Measurements from ENCODE around the gene MVB12B.
A peak's percentile ranks its signal among the peaks of the same experiment; 100 is the strongest.

Gene MVB12B

DNA sequence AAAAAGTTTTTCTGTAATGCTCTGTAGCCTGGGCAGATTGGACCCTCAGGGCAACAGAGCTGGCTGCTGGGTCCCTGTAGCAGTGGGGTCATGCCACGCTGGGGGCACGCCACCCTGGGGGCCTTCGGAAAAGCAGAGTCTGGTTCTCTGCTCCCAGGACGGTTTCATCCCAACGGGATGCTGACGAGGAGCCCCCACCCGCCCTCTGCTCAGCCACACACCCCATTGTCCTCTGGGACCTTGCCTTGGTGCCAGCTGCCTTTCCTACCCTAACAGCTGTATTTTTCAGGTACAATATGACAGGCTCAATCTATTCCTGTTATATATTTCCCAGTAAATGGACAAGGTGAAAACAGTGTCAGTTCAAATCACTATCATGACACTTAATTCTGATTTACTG, 29.0 kb upstream of the MVB12B start:
- Histone ChIP-seq H3K36me3 (ENCODE audit: insufficient read depth, insufficient read length, low read length) (no peaks in the 10 kb centered on the region), H3K4me1 (ENCODE audit: insufficient read depth, insufficient read length) (peaks cover 11% of the 10 kb centered on the region), H3K27me3 (ENCODE audit: insufficient read depth, insufficient read length) (peaks cover 3% of the 10 kb centered on the region), H3K9me3 (ENCODE audit: insufficient read depth, low read length) (no peaks in the 10 kb centered on the region), H3K9ac (ENCODE audit: insufficient read length, low read depth) (no peak overlapping the region), H3K4me3 (ENCODE audit: insufficient read length, low read depth) (no peak overlapping the region)
- no peak for DNase-seq (ENCODE audit: low read depth, low spot score)
- TF ChIP-seq SUZ12 (IDR thresholded peaks at IDR 0.05; ENCODE audit: extremely low read depth, insufficient read depth, insufficient read length), result no peak
- no peak for TF ChIP-seq YY1 (IDR thresholded peaks at IDR 0.05; ENCODE audit: insufficient read depth, insufficient read length)
- no peak for TF ChIP-seq ZNF274 (IDR thresholded peaks at IDR 0.05; ENCODE audit: low read depth, low read length)

DNA sequence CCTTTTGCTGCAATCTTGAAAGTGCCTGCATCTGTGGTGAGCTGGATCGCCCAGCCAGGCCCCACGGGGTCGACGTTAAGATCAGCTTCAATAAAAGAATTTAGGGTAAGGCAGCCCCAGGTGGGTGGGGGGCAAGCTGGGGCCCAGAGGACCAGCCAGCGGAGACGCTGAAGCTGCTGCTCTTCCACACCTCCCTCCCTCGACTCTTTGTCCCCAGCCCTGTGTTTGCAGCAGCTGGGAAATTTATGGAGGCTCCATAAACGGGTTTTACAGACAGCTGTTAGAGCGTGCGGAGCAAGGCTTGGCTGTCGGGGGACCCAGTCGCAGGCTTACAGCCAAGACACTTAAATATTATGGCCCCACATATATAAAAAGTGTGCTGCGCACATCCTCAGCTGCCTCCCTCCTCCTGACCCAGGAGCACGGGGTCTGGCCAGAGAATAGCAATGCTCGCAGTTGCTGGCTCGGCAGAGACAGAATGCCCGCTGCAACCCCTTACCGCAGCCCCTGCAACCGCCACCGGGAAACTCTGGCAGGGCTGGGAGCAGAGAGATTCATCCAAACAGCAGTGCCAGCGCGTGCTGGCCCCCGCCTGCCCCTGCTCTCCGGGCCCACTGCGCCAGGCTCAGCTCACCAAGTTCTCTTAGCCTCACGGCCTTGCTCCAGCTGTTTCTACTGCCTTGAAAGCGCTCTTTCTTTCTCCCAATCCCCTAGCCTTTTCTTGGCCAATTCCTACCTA, 28.4 kb upstream of the MVB12B start:
- no peak for DNase-seq (ENCODE audit: low read depth, low spot score)
- peaks cover 6% of the 10 kb centered on the region for H3K4me1 ChIP-seq (ENCODE audit: insufficient read depth, insufficient read length)
- TF ChIP-seq YY1 (IDR thresholded peaks at IDR 0.05; ENCODE audit: insufficient read depth, insufficient read length), result no peak
- TF ChIP-seq ZNF274 (IDR thresholded peaks at IDR 0.05; ENCODE audit: low read depth, low read length), result no peak
- no peak for TF ChIP-seq SUZ12 (IDR thresholded peaks at IDR 0.05; ENCODE audit: extremely low read depth, insufficient read depth, insufficient read length)
- no peak overlapping the region for H3K9ac ChIP-seq (ENCODE audit: insufficient read length, low read depth)
- H3K27me3 ChIP-seq (ENCODE audit: insufficient read depth, insufficient read length), result peaks cover 3% of the 10 kb centered on the region
- no peaks in the 10 kb centered on the region for H3K9me3 ChIP-seq (ENCODE audit: insufficient read depth, low read length)
- H3K36me3 ChIP-seq (ENCODE audit: insufficient read depth, insufficient read length, low read length), result no peaks in the 10 kb centered on the region
- H3K4me3 ChIP-seq (ENCODE audit: insufficient read length, low read depth), result no peak overlapping the region

DNA sequence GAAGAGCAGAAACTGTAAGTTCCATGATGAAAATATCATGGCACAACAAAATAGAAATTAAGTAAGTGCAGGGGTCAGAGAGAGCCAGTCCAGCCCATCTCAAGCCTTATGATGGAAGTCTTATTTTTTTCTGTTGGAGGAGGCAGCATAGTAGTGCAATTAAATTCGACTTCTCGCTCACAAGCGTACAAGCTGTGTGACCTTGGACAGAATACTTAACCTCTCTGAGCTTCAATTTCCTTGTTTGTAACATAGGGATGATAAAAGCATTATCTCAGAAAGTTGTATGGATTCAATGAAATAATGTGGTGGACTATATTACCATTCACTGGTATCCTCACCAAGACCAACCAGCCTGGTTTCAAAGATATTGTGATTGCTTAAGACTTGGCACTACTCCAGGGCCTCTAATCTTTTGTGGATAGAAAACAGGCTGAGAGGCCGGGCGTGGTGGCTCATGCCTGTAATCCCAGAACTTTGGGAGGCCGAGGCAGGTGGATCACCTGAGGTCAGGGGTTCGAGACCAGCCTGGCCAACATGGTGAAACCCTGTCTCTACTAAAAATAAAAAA, 26.8 kb upstream of the MVB12B start:
- Histone ChIP-seq H3K4me3 (ENCODE audit: insufficient read length, low read depth) (no peak overlapping the region), H3K27me3 (ENCODE audit: insufficient read depth, insufficient read length) (peaks cover 3% of the 10 kb centered on the region), H3K4me1 (ENCODE audit: insufficient read depth, insufficient read length) (peaks cover 4% of the 10 kb centered on the region), H3K9me3 (ENCODE audit: insufficient read depth, low read length) (no peaks in the 10 kb centered on the region), H3K36me3 (ENCODE audit: insufficient read depth, insufficient read length, low read length) (no peaks in the 10 kb centered on the region), H3K9ac (ENCODE audit: insufficient read length, low read depth) (no peak overlapping the region)
- DNase-seq (ENCODE audit: low read depth, low spot score), result no peak
- TF ChIP-seq ZNF274 (IDR thresholded peaks at IDR 0.05; ENCODE audit: low read depth, low read length), result no peak
- TF ChIP-seq YY1 (IDR thresholded peaks at IDR 0.05; ENCODE audit: insufficient read depth, insufficient read length), result no peak
- no peak for TF ChIP-seq SUZ12 (IDR thresholded peaks at IDR 0.05; ENCODE audit: extremely low read depth, insufficient read depth, insufficient read length)

GRCh38 chr9:126301196-126301595, 25.4 kb upstream of the MVB12B start:
- H3K4me1 ChIP-seq (ENCODE audit: insufficient read depth, insufficient read length), result peaks cover under 1% of the 10 kb centered on the region
- H3K9ac ChIP-seq (ENCODE audit: insufficient read length, low read depth), result no peak overlapping the region
- no peaks in the 10 kb centered on the region for H3K9me3 ChIP-seq (ENCODE audit: insufficient read depth, low read length)
- TF ChIP-seq ZNF274 (IDR thresholded peaks at IDR 0.05; ENCODE audit: low read depth, low read length), result no peak
- TF ChIP-seq YY1 (IDR thresholded peaks at IDR 0.05; ENCODE audit: insufficient read depth, insufficient read length), result no peak
- TF ChIP-seq SUZ12 (IDR thresholded peaks at IDR 0.05; ENCODE audit: extremely low read depth, insufficient read depth, insufficient read length), result no peak
- no peaks in the 10 kb centered on the region for H3K27me3 ChIP-seq (ENCODE audit: insufficient read depth, insufficient read length)
- DNase-seq (ENCODE audit: low read depth, low spot score), result no peak
- H3K36me3 ChIP-seq (ENCODE audit: insufficient read depth, insufficient read length, low read length), result no peaks in the 10 kb centered on the region
- no peak overlapping the region for H3K4me3 ChIP-seq (ENCODE audit: insufficient read length, low read depth)

DNA sequence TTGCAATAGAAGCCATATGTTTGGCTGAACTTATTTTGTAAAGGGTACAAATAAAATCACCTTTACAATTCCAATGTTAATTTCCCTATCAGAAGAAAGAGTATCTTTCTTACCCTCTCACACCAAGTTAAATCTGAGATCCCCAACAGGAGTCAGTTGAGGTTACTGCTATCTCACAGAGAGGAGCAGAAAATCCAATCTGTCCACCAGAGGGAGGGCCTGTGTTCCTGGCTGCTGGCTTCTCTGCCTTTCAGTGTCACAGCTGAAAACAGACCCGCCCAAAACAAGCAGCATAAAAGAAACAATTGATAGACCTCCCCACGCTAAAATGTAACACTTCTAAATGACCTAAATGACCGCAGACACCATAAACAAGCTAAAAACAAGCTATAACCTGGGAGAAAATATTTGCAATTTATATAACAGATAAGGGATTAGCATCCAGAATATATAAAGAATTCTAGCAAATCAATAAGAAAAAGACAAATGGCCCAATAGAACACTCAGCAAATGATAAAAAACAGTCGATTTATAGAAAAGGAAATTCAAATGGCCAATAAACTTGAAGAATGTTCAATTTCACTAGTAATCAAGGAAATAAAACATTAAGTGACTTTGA, 24.5 kb upstream of the MVB12B start:
- Histone ChIP-seq H3K36me3 (ENCODE audit: insufficient read depth, insufficient read length, low read length) (no peaks in the 10 kb centered on the region), H3K27me3 (ENCODE audit: insufficient read depth, insufficient read length) (no peaks in the 10 kb centered on the region), H3K4me1 (ENCODE audit: insufficient read depth, insufficient read length) (peaks cover 5% of the 10 kb centered on the region), H3K9me3 (ENCODE audit: insufficient read depth, low read length) (no peaks in the 10 kb centered on the region), H3K9ac (ENCODE audit: insufficient read length, low read depth) (no peak overlapping the region), H3K4me3 (ENCODE audit: insufficient read length, low read depth) (no peak overlapping the region)
- TF ChIP-seq YY1 (IDR thresholded peaks at IDR 0.05; ENCODE audit: insufficient read depth, insufficient read length), result no peak
- no peak for TF ChIP-seq ZNF274 (IDR thresholded peaks at IDR 0.05; ENCODE audit: low read depth, low read length)
- TF ChIP-seq SUZ12 (IDR thresholded peaks at IDR 0.05; ENCODE audit: extremely low read depth, insufficient read depth, insufficient read length), result no peak
- peak; percentile 63 for DNase-seq (ENCODE audit: low read depth, low spot score)

DNA sequence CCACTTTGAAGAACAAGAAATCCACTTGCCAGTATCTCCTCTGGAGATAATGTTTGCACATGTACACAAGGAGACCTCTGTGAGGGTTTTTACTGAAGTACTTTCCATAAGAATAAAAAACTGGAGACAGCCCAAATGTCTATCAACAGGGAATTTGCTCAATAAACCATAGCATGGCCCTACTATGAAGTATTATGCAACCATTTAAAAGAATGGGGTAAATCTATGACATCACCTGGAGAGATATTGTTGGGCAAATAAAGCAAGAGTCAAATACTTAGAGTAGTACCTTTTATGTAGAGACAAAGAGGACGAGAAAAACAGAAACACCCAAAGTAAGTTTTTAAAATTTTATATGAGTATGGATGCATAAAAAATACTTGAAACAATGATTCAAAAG, 23.9 kb upstream of the MVB12B start:
- no peaks in the 10 kb centered on the region for H3K27me3 ChIP-seq (ENCODE audit: insufficient read depth, insufficient read length)
- H3K9ac ChIP-seq (ENCODE audit: insufficient read length, low read depth), result no peak overlapping the region
- no peak for DNase-seq (ENCODE audit: low read depth, low spot score)
- H3K9me3 ChIP-seq (ENCODE audit: insufficient read depth, low read length), result no peaks in the 10 kb centered on the region
- H3K4me1 ChIP-seq (ENCODE audit: insufficient read depth, insufficient read length), result peaks cover 5% of the 10 kb centered on the region
- no peak overlapping the region for H3K4me3 ChIP-seq (ENCODE audit: insufficient read length, low read depth)
- TF ChIP-seq YY1 (IDR thresholded peaks at IDR 0.05; ENCODE audit: insufficient read depth, insufficient read length), result no peak
- TF ChIP-seq SUZ12 (IDR thresholded peaks at IDR 0.05; ENCODE audit: extremely low read depth, insufficient read depth, insufficient read length), result no peak
- TF ChIP-seq ZNF274 (IDR thresholded peaks at IDR 0.05; ENCODE audit: low read depth, low read length), result no peak
- no peaks in the 10 kb centered on the region for H3K36me3 ChIP-seq (ENCODE audit: insufficient read depth, insufficient read length, low read length)

GRCh38 chr9:126303488-126303887, 23.1 kb upstream of the MVB12B start:
- H3K4me1 ChIP-seq (ENCODE audit: insufficient read depth, insufficient read length), result peaks cover 5% of the 10 kb centered on the region
- no peaks in the 10 kb centered on the region for H3K36me3 ChIP-seq (ENCODE audit: insufficient read depth, insufficient read length, low read length)
- TF ChIP-seq SUZ12 (IDR thresholded peaks at IDR 0.05; ENCODE audit: extremely low read depth, insufficient read depth, insufficient read length), result no peak
- TF ChIP-seq YY1 (IDR thresholded peaks at IDR 0.05; ENCODE audit: insufficient read depth, insufficient read length), result peak; percentile 19
- no peaks in the 10 kb centered on the region for H3K9me3 ChIP-seq (ENCODE audit: insufficient read depth, low read length)
- no peak overlapping the region for H3K4me3 ChIP-seq (ENCODE audit: insufficient read length, low read depth)
- H3K27me3 ChIP-seq (ENCODE audit: insufficient read depth, insufficient read length), result no peaks in the 10 kb centered on the region
- H3K9ac ChIP-seq (ENCODE audit: insufficient read length, low read depth), result no peak overlapping the region
- DNase-seq (ENCODE audit: low read depth, low spot score), result no peak
